Stimulated activated CD8-positive, alpha-beta memory T cell treated with anti-CD3 and anti-CD28 coated beads, Interleukin-2, amount 100 ng/mL, for 48 hours (primary cell): ENCODE results near the gene THEMIS.
"Not testable (repeated sequence)": the region's sequence is repeated elsewhere in the genome, so short reads cannot be mapped to it uniquely, and the experiment has no call there.

Experiments used
- DNase-seq, 2 donors: peaks; one replicate each; pipeline ENCODE4 v3.0.0-alpha.2; 2020; ENCODE audit warnings: low read depth in 2 of 2

Gene THEMIS

DNA sequence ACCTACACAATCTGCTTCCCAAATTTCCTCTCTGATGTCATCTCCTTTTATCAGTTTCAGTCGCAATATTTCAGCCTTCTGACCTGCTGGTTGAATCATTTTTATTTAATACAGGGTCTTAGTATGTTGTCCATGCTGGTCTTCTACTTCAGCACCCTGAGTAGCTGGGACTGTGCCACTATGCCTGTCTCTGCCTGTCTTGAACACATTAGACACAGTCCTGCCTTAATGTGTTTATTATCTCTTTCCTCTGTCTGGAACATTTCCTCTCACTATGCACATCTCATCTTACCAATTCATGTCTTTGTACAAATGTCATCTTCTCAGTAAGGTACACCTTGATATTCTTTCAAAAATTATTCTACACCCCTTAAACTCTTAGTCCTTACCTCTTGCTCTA lies 106.5 kb downstream of the THEMIS start:
- DNase-seq: no peak

DNA sequence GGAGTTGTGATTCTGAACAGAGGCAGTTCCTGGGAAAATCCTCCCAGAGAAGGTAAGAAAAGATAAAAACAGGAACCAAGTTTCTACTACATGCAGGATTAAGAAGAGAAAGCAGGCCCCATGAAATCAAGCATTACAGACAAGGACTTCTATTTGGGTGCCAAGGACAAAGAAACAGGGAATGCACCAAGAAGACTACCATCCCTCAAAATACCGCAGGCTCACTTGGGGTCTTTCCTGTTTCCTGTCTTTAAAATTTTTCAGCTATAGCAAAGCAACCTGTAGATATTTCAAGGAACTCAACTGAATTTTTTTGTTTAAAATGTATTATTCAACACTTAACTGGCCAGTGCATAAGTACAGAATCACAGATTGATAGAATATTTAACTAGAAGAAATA lies 107.5 kb downstream of the THEMIS start:
- no peak for DNase-seq

DNA sequence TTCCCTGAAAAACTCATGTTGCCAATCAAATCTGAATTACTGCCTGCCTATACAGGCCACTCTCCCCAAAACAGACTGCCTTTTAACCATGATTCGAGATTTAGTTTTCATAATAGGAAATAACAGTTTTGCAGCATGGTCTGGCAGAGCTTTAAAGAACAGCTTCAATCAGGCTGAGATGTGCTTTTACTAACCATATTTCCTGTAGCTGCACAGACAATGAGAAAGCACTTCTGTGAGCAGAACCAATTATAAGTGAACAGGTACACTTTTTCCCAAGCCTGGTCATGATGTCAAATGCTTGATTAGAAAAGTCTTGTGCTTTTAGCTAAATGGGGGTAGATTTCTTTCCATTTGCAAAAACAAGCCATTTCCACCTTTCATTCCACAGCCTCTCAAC lies 108.2 kb downstream of the THEMIS start:
- no peak for DNase-seq

DNA sequence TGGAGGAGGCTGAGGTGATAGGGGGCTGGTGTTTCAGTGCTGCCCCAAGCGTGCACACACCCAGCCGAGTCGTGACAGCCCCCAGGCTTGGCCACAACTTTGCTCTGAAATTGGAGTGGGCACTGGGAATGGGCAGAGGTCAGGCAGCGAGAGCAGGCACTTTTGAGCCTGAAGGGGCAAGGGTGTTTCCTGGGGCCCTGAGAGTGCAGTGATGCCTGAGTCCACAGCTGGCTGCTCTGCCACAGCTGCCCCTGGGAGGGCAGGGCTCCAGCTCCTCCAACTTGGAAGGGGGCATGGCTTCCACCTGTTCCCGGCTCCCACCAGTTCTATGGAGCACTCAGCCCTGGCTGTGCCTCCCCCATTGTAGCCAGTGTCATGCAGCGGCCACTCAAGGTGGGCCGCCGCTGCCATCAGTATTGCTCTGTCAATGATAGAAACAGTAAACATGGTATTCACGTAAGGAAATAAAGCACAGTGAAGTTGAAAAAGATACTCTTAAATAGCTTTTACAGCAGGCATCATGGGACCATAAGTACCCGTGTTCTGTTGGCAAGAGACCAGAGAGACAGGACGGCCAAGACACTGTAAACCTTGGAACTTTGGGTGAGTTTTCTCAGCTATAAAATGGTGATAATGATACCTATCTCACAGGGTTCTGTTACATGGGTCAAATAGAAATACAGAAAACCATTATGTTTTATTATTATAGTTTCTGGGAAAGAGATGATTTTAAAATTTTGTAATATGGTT lies 108.9 kb downstream of the THEMIS start:
- DNase-seq: no peak

DNA sequence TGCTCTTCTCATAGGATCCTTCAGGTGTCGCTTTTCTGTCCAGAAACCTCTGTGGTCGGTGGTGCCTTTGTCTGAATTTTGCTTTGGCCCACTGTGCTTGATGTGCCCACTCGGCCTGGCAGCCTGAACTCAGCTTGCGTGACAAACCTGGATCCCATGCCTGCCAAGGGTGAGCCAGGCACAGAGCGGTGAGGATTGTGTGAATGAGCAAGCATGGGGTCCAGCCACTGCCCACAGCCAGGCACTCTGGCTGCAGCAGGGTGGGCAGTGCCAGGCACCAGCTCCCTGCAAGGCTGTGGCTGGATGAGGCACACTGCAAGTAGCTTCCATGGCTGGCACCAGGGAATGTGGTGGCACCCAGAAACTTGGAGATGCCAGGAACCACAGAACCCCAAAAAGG lies 110.3 kb downstream of the THEMIS start:
- no peak for DNase-seq

DNA sequence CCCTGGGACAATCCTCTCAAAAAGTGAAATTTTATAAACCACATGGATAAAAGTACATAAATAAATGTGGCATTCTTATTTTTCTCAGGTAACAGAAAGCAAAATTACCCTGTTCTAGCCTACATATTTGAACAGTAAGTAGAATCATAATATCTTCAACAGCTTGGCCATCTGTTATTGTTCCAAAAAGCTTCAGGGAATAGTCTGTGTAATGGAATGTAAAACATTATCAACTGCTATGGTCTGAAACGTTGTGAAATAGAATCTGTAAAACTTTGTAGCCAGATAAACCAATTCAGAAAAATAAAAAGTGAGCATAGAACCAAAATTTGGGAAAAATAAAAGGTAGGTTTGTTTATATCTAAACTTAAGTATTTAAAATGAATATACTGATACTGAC lies 114.7 kb downstream of the THEMIS start:
- no peak for DNase-seq

DNA sequence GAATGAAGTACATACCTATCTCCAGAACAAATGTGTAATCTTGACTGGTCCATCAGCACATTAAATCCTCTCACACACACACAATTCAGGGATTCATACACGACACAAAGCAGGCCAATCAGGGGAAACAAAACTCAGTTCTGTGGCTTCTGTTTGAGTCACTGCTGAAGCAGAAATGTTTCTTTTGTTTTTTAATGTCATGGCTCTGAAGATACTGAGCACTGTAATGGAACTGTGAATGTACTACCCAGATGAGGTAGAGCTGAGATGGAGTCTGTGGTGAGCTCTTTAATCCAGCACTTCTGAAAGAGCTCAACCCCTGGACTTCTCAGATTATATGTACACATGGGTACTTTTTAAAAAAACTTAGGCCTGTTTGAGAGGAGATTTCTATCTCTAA lies 116.4 kb downstream of the THEMIS start:
- no peak for DNase-seq

DNA sequence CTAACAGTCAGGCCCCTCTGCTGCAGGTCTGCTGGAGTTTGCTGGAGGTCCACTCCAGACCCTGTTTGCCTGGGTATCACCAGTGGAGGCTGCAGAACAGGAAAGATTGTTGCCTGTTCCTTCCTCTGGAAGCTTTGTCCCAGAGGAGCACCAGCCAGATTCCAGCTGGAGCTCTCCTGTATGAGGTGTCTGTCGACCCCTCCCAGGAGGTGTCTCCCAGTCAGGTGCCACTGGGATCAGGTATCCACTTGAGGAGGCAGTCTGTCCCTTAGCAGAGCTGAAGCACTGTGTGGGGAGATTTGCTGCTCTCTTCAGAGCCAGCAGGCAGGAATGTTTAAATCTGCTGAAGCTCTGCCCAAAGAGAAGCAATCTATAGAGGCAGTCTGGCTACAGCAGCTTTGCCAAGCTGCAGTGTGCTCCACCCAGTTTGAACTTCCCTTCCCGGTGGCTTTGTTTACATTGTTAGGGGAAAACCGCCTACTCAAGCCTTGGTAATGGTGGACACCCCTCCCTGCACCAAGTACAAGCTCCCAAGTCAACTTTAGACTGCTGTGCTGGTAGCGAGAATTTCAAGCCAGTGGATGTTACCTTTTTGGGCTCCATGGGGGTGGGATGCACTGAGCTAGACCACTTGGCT lies 119.1 kb downstream of the THEMIS start:
- DNase-seq: not testable (repeated sequence)

DNA sequence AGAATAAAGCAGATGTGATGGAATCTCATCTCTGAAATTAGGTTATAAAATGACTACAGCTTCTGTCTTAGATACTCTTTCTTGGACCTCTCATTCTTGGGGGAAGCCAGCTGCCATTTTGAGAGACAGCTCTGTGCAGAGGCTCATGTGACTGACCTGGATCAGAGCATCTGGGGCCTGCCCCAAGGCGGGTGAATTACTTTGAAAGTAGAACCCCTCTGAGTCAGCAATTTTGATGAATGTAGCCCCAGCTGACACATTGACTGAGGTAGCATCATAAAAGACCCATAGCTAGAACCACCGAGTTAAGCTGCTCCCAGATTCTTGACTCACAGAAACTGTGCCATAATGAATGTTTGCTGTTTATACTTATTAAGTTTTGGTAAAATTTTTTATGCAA lies 124.5 kb downstream of the THEMIS start:
- DNase-seq: no peak

DNA sequence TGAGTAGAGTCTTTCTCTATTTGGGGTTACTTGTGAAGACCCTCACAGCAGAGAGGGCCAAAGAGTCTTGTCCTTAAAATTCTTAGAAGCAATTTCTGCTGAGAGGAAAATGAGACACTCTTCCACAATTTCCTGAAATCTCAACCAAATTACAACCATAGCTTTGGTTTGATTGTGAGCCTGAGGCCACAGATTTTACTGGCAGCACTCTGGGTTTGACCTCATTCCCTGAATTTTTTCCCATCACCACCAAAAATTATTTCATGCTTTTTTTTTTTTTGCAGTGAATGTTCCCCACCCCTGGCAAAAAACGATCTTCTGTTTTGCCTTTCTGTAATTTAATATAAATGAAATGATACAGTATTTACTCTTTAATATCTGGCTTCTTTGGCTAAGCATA lies 125.5 kb downstream of the THEMIS start:
- DNase-seq: no peak

DNA sequence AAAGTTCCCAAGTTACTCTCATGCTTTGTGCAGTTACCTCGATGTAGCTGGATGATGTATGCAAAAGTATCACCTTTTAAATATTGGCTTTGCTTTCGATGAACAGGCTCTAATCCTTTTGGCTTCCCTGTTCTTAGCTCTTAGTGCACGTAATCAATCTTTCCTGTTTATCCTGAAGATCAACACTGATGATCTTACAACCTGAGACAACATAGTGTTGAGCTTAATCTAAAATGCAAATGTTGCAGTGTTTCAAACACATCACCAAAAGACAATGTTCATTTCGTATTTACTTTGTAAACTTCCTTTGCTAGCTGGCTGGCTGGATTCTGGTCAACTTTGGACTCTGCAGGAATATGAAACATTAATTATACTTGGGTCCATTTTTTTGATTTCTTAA lies 132.1 kb downstream of the THEMIS start:
- DNase-seq: no peak

DNA sequence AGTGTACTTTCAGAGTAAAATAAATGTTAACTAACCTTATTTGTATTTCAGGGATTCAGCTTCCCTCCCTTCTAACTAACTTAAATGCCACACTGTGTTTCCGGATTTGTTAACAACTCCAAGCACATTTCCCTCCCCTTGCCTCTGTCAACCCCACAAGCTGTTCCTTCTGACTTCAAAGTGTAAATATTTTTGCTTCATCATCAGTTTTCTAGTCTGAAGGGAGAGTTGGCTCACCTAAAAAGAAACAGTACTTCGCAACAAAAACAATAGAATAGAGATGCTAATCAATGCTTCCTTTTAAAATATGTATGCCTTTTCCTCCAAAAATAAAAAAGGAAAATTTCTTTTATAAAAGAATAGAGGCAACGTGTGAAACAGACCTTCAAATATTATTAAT lies 132.6 kb downstream of the THEMIS start:
- no peak for DNase-seq

DNA sequence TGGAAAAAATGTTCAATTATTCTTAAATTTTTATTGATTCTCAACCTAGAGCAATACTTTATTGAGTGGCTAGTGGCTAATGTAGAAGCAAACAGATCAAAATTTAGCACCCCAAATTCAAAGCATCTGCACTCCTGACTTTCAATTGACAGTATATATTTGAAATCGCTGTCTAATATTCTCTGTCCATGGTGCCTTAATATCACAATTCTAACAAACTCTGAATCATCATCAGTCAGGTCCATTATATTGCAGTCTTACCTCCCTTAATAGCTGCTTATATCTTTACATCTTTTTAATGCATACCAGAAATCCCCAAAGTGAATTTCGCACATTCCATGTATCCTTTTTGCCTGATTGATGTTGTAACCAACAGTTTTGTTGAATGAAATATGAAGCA lies 134.9 kb downstream of the THEMIS start:
- DNase-seq: no peak

DNA sequence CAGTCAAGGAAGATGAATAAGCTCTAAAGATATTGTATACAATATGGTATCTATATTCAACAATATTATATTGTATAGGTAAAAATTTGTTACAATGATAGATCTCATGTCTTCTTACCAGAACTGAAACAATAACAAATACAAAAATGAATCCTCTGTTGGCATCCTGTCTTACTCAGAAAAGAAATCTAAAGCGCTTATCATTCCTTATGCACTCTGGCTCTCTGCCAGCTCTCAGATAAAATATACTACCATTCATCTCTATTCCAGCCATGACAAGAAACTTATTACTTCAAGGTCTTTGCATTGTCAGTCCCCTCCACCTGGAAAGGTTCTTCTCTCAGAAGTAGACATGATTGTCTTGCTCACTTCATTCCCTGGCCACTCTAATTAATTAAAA lies 138.6 kb downstream of the THEMIS start:
- no peak for DNase-seq

DNA sequence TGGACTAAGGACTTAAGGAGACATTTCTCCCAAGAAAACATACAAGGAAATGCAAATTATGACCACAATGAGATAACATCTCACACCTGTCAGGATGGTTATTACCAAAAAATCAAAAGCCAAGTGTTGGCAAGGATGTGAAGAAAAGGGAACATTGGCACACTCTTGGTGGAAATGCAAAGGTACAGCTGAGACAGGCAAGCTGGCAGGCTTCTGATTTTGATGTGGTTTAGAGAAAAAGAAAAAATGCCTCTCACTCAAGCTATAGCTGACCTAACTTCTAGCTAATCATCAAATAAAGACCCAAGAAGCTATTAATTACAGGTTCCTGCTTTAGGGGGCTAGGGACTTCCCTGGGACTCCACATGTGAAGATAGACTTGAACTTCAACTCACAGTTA lies 139.8 kb downstream of the THEMIS start:
- no peak for DNase-seq

DNA sequence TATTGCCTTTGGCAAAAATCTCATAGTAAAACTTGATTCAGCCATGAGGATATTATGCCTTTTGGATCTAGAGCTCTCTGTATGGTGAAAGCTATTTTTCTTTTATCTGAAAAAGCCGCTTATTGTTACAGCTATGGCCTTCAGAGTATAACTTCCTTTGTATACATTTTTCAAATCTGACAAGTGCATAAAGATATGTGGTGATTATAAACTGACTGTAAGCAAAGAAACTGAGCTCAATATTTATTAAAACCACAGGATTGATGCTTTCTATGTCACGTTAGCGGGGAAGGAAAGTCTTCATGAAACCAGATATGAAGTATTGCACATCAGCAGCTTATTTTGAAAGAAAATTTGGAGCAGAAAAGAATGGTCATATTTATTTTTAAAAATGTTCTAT lies 151.8 kb downstream of the THEMIS start:
- no peak for DNase-seq

DNA sequence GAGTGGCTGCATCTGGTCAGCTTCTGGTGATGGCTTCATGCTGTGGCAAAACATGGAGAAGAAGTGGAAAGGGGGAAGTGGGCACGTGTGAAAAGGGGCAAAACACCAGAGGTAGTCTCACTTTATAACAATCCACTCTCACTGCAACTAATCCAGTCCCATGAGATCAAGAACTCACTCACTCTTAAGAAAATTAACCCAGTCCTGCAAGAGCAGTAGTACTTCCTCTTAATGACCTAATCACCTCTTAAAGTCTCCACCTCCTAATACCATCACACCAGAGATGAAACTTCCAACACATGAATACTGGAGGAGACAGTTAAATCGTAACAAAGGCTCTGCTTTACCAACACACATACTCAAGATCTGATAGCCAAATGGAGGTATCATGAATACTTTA lies 152.6 kb downstream of the THEMIS start:
- no peak for DNase-seq

DNA sequence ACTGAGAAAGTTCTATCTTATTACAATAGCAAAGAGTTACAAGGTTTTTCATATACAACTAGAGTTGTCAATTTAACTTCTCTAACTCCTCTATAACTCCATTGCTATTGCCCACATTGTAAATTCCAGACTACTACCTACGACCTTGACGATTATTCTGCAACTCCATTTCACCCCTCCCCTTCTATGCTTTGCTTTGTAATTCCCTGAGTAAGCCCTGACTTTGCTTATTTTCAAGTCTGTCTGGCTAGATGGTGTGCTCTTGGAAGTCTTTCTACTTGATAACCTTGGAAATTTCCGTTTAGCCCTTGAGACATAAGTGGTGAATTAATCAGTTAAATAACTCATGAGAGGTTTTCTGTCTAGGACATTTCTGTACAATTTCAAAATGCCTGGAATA lies 162.4 kb downstream of the THEMIS start:
- DNase-seq: no peak

DNA sequence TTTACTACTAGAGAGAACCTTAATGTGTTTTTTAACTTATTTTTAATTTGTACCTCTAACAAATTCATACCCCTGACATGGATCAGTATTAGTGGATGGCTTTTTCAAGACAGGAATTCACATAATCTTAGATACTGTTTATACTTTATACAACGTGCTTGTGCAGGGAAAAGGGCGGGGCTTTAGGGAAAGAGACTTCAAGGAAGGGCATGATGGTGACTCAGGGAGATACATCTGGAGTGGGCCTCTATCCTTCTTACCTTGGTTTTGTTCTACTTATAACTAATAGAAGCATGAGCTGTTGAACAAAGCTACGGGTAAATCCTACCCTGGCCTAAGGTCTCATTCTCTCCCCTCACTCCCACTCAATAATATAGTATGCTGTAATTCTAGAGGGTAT lies 163.1 kb downstream of the THEMIS start:
- DNase-seq: no peak

DNA sequence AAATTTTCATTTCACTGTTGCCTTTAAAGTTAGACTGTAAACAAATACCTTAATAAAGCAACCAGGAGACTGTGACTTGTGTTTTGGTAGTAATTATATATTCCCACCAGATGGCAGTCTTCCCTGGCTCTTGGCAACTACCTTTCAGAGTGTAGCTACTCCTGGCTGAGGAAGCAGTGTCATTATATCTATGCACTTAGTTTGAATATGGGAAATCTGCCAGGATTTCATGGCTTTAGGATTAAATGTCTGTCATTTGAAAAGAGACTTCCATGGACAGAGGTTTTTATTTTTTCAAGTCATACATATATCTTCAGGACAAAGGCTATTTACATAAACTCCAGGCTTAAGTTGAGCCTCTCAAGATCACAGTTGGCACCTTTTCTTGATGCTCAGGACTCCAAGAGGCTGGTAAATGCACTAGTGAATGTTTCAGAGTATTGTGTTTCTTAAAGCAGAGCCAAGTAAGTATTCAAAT lies 163.8 kb downstream of the THEMIS start:
- no peak for DNase-seq

DNA sequence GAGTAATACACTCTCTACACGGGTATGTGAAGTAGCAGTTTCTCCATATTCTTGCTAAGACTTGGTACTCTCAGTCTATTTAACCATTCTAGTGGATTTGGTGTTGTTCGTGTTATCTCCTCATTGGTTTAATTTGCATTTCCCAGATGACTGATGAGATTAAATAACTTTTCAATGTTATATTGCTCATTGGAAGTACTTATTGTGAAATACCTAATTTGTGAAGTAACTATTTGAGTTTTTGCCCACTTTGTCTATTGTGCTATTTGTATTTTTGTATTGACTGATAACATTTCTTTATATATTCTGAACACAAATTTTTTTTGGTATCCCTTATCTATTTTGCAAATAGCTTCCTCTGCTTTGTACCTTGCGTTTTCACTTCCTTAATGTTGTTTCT lies 167.9 kb downstream of the THEMIS start:
- no peak for DNase-seq

DNA sequence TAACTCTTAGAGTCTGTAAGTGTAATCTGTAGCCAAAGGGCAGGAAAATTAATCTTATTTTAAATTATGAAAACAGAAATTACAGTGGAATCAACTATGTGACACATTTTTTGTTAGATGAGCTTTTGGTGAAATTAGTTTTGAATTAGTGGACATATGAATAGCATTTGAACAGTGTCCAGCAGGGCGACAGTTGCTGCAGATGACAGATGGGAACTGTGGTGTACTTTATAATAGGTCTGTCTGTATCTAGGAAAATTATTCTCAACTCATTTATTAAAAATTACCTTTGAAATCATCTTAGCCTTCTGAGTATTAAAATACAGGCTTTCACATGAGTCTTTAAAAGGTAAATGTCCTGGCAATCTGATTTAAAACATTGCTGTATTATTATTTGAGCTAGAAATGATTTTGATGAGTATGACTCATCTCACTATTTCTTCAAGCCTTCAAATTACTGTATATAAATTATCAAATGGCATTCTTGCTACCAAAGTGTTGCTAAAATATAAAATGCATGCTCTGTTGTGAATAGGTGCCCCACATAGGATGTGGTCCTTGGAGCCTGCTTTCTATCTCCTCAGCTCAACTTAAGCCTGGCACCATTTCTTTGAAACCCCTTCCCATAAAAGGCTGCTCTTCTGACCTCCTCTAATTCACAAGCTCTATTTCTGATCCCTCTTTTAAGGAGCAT lies 173.5 kb downstream of the THEMIS start:
- no peak for DNase-seq

DNA sequence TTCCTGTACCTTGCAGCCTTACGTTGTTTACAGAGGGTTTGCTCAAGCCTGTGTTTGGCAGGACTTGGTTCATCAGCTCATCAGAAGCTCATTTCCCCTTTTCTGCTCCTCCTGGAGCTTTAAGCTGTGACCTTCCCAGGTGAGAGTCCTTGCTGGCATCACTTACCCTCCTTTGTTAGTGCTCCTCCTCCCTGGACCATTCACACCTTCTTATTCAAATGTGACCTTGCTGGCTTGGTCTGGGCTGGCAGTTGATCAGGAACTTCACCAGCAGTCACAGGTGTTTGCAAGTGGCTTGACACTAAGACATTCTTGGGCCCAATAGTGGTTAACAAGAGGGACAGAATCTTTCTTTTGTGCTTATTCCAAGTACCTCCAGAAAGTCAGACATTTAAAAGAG lies 175.0 kb downstream of the THEMIS start:
- no peak for DNase-seq
